WTC11 (cell line): Measurements from ENCODE around the gene NR2F1. TPM values are rescaled to one million over a fixed set of nuclear protein-coding genes. Genes with fewer than 3 reads are reported as not detected.

Experiments used
- ATAC-seq: fragments of 200-7000 bp; cut with Tn5 transposase; 2 replicates; pipeline ENCODE4 v1.10.0; 2021; ENCODE audit warnings: mild to moderate bottlenecking, moderate library complexity
- CTCF ChIA-PET: fragments of 300-600 bp; sonication (Branson Sonifier 250); formaldehyde crosslinking; loops from one replicate; lab custom pipeline; 2021; ENCODE audit warnings: antibody characterized with exemption; lab: Charles Lee
- POLR2A ChIA-PET: fragments of 350-600 bp; sonication (Branson Sonifier 250); formaldehyde crosslinking; loops from one replicate; lab custom pipeline; 2021; ENCODE audit warnings: antibody characterized with exemption; lab: Charles Lee
- DNase-seq: peaks from one replicate; pipeline ENCODE4 v3.0.0; 2021; ENCODE audit warnings: low spot score
- H3K27ac Mint-ChIP-seq: 2 replicates; pipeline ENCODE4 v1.8.0; 2021; ENCODE audit warnings: mixed read lengths
- H3K27me3 Mint-ChIP-seq: 2 replicates; pipeline ENCODE4 v1.8.0; 2021; ENCODE audit warnings: low read depth, mild to moderate bottlenecking, moderate library complexity, mixed read lengths
- H3K36me3 Mint-ChIP-seq: 2 replicates; pipeline ENCODE4 v1.8.0; 2021; ENCODE audit warnings: mixed read lengths
- H3K4me1 Mint-ChIP-seq: 2 replicates; pipeline ENCODE4 v1.8.0; 2022; ENCODE audit warnings: mixed read lengths
- H3K4me3 Mint-ChIP-seq: 2 replicates; pipeline ENCODE4 v1.8.0; 2021; ENCODE audit warnings: mild to moderate bottlenecking, moderate library complexity, mixed read lengths
- H3K9me3 Mint-ChIP-seq: 2 replicates; pipeline ENCODE4 v1.8.0; 2021; ENCODE audit warnings: mixed read lengths
- FOXP1 ChIP-seq: sonication (generic); formaldehyde crosslinking; IDR thresholded peaks from 2 replicates; pipeline ENCODE4 v1.8.0; 2022; ENCODE audit warnings: missing genetic modification reagents, mild to moderate bottlenecking, moderate library complexity, borderline replicate concordance
- MYBL2 ChIP-seq: sonication (generic); formaldehyde crosslinking; IDR thresholded peaks from 2 replicates; pipeline ENCODE4 v1.8.1; 2023; ENCODE audit warnings: mild to moderate bottlenecking, moderate library complexity, missing genetic modification reagents
- NFE2L1 ChIP-seq: sonication (generic); formaldehyde crosslinking; IDR thresholded peaks from 2 replicates; pipeline ENCODE4 v1.8.1; 2023; ENCODE audit warnings: missing genetic modification reagents
- TEAD4 ChIP-seq: sonication (generic); formaldehyde crosslinking; IDR thresholded peaks from 2 replicates; pipeline ENCODE4 v1.8.0; 2022; ENCODE audit warnings: mild to moderate bottlenecking, missing genetic modification reagents
- TP53 ChIP-seq: sonication (generic); formaldehyde crosslinking; IDR thresholded peaks from 2 replicates; pipeline ENCODE4 v1.8.1; 2023; ENCODE audit warnings: mild to moderate bottlenecking, missing genetic modification reagents
- ZNF232 ChIP-seq: sonication (generic); formaldehyde crosslinking; IDR thresholded peaks from 2 replicates; pipeline ENCODE4 v1.8.0; 2022; ENCODE audit warnings: mild to moderate bottlenecking, missing genetic modification reagents
- ZNF317 ChIP-seq: sonication (generic); formaldehyde crosslinking; IDR thresholded peaks from 2 replicates; pipeline ENCODE4 v1.8.1; 2023; ENCODE audit warnings: low read depth, mild to moderate bottlenecking, moderate library complexity, missing genetic modification reagents, borderline replicate concordance
- ZNF416 ChIP-seq: fragments of 250-450 bp; sonication (Bioruptor Pico); IDR thresholded peaks from 2 replicates; pipeline ENCODE4 v1.9.0; 2021; ENCODE audit warnings: mild to moderate bottlenecking, inconsistent platforms
- total RNA-seq: library from RNA; stranded (reverse); gene quantifications from 3 replicates; pipeline ENCODE4 v1.2.3, GENCODE V29; 2021
- TF ChIP-seq, protein P1 (sequence below): sonication (generic); formaldehyde crosslinking; IDR thresholded peaks from 2 replicates; pipeline ENCODE4 v1.8.1; 2022; ENCODE audit warnings: low read depth, missing genetic modification reagents, borderline replicate concordance
- TF ChIP-seq, protein P2 (sequence below): sonication (generic); formaldehyde crosslinking; IDR thresholded peaks from 2 replicates; pipeline ENCODE4 v1.8.1; 2022; ENCODE audit warnings: low read depth, mild to moderate bottlenecking, moderate library complexity, missing genetic modification reagents, borderline replicate concordance
- TF ChIP-seq, protein P3 (sequence below): fragments of 250-450 bp; sonication (Bioruptor Pico); IDR thresholded peaks from 2 replicates; pipeline ENCODE4 v1.9.0; 2021; ENCODE audit warnings: mild to moderate bottlenecking
- TF ChIP-seq, protein P4 (sequence below): sonication (generic); formaldehyde crosslinking; IDR thresholded peaks from 2 replicates; pipeline ENCODE4 v1.8.0; 2022; ENCODE audit warnings: mild to moderate bottlenecking, missing genetic modification reagents
- TF ChIP-seq, protein P5 (sequence below): sonication (generic); formaldehyde crosslinking; IDR thresholded peaks from 2 replicates; pipeline ENCODE4 v1.8.0; 2023; ENCODE audit warnings: missing genetic modification reagents, mild to moderate bottlenecking, borderline replicate concordance
- TF ChIP-seq, protein P6 (sequence below): sonication (generic); formaldehyde crosslinking; IDR thresholded peaks from 2 replicates; pipeline ENCODE4 v1.8.1; 2023; ENCODE audit warnings: mild to moderate bottlenecking, missing genetic modification reagents

The NR2F1 gene
- total RNA-seq, 1 experiment from 2014 or later = 0.31 TPM

DNA sequence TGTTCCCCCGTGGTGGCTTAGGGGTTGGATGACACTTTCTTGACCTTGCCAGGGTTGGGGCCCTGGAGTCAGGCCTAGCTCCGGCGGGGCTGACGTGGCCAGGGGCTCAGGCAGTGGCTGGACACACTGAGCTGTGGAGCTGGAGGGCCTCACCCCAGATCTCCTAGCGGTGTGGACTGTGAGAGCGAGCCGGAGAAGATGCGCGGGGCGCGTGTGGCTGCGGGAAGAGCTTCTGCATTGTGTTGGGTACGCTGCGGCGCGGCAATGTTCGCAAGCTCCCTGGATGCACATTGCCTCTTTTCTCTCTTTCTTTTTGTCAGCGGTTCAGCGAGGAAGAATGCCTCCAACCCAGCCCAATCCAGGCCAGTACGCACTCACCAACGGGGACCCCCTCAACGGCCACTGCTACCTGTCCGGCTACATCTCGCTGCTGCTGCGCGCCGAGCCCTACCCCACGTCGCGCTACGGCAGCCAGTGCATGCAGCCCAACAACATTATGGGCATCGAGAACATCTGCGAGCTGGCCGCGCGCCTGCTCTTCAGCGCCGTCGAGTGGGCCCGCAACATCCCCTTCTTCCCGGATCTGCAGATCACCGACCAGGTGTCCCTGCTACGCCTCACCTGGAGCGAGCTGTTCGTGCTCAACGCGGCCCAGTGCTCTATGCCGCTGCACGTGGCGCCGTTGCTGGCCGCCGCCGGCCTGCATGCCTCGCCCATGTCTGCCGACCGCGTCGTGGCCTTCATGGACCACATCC lies 4.8 kb downstream of the NR2F1 start:
- H3K9me3 Mint-ChIP-seq = no peaks in the 10 kb centered on the region
- ChIA-PET POLR2A (interaction anchor here (0.8 to 0.9 kb wide), 2 partner anchors 11 to 20 kb away, joined by 3 to 7 read pairs; no protein-coding TSS in a partner anchor), CTCF (interaction anchor here (0.9 to 2.5 kb wide), 8 partner anchors 9 to 213 kb away, joined by 3 to 8 read pairs (median 4); no protein-coding TSS in a partner anchor)
- H3K4me1 Mint-ChIP-seq = peaks cover 21% of the 10 kb centered on the region
- TF ChIP-seq ZNF416 (CRISPR knock-in tag) (no peak), ZNF232 (CRISPR knock-in tag) (0 out of 2 replicates have a peak, but pooled peaks have one; percentile 14), FOXP1 (CRISPR knock-in tag) (peak; percentile 78), TEAD4 (CRISPR knock-in tag) (peak; percentile 45; the same call in 1 of the 2 replicates), MYBL2 (CRISPR knock-in tag) (peak; percentile 47; the same call in 1 of the 2 replicates), ZNF317 (CRISPR knock-in tag) (no peak), NFE2L1 (CRISPR knock-in tag) (peak; percentile 62; the same call in 1 of the 2 replicates), TP53 (CRISPR knock-in tag) (peak; percentile 61; the same call in 1 of the 2 replicates)
- TF ChIP-seq, protein P1, sequence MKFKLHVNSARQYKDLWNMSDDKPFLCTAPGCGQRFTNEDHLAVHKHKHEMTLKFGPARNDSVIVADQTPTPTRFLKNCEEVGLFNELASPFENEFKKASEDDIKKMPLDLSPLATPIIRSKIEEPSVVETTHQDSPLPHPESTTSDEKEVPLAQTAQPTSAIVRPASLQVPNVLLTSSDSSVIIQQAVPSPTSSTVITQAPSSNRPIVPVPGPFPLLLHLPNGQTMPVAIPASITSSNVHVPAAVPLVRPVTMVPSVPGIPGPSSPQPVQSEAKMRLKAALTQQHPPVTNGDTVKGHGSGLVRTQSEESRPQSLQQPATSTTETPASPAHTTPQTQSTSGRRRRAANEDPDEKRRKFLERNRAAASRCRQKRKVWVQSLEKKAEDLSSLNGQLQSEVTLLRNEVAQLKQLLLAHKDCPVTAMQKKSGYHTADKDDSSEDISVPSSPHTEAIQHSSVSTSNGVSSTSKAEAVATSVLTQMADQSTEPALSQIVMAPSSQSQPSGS (CRISPR knock-in tag) = peak; percentile 73; the same call in 1 of the 2 replicates
- TF ChIP-seq, protein P2, sequence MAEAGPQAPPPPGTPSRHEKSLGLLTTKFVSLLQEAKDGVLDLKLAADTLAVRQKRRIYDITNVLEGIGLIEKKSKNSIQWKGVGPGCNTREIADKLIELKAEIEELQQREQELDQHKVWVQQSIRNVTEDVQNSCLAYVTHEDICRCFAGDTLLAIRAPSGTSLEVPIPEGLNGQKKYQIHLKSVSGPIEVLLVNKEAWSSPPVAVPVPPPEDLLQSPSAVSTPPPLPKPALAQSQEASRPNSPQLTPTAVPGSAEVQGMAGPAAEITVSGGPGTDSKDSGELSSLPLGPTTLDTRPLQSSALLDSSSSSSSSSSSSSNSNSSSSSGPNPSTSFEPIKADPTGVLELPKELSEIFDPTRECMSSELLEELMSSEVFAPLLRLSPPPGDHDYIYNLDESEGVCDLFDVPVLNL (CRISPR knock-in tag) = 0 out of 2 replicates have a peak, but pooled peaks have one; percentile 51
- TF ChIP-seq, protein P3, sequence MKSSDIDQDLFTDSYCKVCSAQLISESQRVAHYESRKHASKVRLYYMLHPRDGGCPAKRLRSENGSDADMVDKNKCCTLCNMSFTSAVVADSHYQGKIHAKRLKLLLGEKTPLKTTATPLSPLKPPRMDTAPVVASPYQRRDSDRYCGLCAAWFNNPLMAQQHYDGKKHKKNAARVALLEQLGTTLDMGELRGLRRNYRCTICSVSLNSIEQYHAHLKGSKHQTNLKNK (CRISPR knock-in tag) = no peak
- TF ChIP-seq, protein P4, sequence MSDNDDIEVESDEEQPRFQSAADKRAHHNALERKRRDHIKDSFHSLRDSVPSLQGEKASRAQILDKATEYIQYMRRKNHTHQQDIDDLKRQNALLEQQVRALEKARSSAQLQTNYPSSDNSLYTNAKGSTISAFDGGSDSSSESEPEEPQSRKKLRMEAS (CRISPR knock-in tag) = peak; percentile 72; the same call in 1 of the 2 replicates
- TF ChIP-seq, protein P5, sequence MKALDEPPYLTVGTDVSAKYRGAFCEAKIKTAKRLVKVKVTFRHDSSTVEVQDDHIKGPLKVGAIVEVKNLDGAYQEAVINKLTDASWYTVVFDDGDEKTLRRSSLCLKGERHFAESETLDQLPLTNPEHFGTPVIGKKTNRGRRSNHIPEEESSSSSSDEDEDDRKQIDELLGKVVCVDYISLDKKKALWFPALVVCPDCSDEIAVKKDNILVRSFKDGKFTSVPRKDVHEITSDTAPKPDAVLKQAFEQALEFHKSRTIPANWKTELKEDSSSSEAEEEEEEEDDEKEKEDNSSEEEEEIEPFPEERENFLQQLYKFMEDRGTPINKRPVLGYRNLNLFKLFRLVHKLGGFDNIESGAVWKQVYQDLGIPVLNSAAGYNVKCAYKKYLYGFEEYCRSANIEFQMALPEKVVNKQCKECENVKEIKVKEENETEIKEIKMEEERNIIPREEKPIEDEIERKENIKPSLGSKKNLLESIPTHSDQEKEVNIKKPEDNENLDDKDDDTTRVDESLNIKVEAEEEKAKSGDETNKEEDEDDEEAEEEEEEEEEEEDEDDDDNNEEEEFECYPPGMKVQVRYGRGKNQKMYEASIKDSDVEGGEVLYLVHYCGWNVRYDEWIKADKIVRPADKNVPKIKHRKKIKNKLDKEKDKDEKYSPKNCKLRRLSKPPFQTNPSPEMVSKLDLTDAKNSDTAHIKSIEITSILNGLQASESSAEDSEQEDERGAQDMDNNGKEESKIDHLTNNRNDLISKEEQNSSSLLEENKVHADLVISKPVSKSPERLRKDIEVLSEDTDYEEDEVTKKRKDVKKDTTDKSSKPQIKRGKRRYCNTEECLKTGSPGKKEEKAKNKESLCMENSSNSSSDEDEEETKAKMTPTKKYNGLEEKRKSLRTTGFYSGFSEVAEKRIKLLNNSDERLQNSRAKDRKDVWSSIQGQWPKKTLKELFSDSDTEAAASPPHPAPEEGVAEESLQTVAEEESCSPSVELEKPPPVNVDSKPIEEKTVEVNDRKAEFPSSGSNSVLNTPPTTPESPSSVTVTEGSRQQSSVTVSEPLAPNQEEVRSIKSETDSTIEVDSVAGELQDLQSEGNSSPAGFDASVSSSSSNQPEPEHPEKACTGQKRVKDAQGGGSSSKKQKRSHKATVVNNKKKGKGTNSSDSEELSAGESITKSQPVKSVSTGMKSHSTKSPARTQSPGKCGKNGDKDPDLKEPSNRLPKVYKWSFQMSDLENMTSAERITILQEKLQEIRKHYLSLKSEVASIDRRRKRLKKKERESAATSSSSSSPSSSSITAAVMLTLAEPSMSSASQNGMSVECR (CRISPR knock-in tag) = peak; percentile 55; the same call in 1 of the 2 replicates
- TF ChIP-seq, protein P6, sequence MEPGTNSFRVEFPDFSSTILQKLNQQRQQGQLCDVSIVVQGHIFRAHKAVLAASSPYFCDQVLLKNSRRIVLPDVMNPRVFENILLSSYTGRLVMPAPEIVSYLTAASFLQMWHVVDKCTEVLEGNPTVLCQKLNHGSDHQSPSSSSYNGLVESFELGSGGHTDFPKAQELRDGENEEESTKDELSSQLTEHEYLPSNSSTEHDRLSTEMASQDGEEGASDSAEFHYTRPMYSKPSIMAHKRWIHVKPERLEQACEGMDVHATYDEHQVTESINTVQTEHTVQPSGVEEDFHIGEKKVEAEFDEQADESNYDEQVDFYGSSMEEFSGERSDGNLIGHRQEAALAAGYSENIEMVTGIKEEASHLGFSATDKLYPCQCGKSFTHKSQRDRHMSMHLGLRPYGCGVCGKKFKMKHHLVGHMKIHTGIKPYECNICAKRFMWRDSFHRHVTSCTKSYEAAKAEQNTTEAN (CRISPR knock-in tag) = 0 out of 2 replicates have a peak, but pooled peaks have one; percentile 71
- H3K36me3 Mint-ChIP-seq = peaks cover 8% of the 10 kb centered on the region
- ATAC-seq (peak; percentile 32), DNase-seq (peak; percentile 47)
- H3K27me3 Mint-ChIP-seq = peaks cover 33% of the 10 kb centered on the region; the same call in 1 of the 2 replicates
- H3K27ac Mint-ChIP-seq = no peak overlapping the region
- H3K4me3 Mint-ChIP-seq = peak overlapping the region; percentile 54
